GM18868 (cell line): ENCODE measurements around the gene MOB3C.
A peak's percentile ranks its signal among the peaks of the same experiment; 100 is the strongest.

Experiments used
- ATAC-seq: cut with Tn5 transposase; IDR thresholded peaks from one replicate; pipeline ENCODE4 v1.9.1; 2021; ENCODE audit warnings: mild to moderate bottlenecking, moderate library complexity; ENCODE audit not compliant: unreplicated experiment

Gene MOB3C

GRCh38 chr1:46639547-46639946 lies 22.9 kb upstream of the MOB3C start:
- no peak for ATAC-seq

GRCh38 chr1:46638921-46639320 lies 22.3 kb upstream of the MOB3C start:
- no peak for ATAC-seq

DNA sequence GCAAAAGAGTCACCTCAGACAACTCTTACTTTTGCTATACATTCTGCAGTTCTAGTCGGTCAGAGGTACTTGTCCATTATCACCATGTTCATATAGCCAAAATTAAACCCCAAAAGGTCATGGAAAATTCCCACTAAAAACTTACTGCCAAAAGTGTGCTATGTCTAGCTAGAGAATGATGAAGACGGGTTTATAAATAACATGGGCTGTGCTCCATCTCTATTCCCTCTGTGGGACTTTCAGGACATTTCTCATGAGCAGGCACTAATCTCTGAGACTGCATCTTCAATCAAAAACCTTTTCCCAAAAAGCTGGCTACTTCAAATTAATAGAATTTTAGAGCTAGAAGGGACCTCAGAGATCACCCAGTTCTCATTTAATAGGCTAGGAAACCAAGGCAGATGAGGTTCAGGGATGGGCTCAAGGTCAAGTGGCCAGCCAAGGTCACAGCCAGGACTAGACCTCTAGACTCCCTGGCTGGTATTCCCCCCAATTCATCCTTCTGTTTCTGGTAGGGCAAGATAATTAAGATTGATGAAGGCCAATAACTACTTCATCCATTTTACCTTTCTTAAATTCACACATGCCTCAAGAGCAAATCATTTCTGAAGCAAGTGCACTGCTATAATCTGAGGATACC lies 21.0 kb upstream of the MOB3C start:
- no peak for ATAC-seq

DNA sequence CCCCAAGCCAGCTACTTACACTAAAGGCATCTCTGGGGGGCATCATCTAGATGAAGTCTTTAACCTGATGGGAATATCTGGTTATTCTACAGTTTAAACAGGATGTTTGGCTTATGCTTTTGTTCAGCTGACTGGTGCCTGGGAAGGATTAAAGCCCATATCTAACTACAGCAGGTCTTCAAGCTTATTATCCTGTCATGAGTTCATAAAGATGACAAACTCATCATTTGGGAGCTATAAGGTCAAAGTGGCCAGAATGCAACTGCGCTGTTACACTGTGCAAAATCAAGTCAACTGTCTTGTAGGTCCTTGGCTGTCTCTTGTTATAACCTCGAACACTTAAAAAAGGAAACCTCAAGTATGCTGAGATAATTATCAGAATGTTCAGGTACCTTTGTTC lies 18.6 kb upstream of the MOB3C start:
- ATAC-seq = no peak

DNA sequence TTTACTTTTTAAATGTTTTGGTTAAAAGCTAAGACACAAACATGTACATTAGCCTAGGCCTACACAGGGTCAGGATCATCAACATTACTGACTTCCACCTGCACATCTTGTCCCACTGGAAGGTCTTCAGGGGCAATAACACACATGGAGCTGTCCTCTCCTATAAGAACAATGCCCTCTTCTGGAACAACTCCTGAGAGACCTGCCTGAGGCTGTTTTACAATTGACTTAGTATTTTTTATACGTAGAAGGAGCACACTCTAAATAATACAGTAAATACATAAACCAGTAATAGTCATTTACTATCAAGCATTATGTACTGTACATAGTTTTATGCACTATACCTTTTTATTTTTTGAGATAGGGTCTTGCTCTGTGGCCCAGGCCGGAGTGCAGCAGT lies 14.1 kb upstream of the MOB3C start:
- no peak for ATAC-seq

- ATAC-seq = no peak
Observed at GRCh38 chr1:46623743-46624644, 7.4 kb upstream of the MOB3C start.

DNA sequence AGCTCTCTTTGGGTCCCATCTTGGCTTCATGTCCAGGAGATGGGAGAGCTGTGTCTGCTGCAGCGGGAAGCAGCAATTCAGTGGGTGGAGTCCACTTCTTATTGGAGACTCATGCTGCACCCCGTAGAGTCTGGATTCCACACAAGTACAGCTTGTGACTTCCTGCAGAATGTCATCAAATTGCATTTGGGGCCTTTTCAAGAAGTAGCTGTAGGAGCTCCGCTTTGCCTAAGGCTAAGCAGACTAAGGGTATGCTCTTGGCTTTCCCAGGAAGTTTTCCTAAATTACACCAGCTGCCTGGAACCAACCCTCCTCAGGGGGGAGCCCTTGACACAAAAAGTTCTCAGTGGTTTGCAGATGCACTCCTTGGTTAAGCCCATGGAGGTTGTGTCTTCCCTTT lies 5.7 kb upstream of the MOB3C start:
- ATAC-seq = no peak

GRCh38 chr1:46621930-46622329 lies 5.3 kb upstream of the MOB3C start:
- no peak for ATAC-seq

GRCh38 chr1:46619656-46620258 lies 3.1 kb upstream of the MOB3C start:
- ATAC-seq = no peak

DNA sequence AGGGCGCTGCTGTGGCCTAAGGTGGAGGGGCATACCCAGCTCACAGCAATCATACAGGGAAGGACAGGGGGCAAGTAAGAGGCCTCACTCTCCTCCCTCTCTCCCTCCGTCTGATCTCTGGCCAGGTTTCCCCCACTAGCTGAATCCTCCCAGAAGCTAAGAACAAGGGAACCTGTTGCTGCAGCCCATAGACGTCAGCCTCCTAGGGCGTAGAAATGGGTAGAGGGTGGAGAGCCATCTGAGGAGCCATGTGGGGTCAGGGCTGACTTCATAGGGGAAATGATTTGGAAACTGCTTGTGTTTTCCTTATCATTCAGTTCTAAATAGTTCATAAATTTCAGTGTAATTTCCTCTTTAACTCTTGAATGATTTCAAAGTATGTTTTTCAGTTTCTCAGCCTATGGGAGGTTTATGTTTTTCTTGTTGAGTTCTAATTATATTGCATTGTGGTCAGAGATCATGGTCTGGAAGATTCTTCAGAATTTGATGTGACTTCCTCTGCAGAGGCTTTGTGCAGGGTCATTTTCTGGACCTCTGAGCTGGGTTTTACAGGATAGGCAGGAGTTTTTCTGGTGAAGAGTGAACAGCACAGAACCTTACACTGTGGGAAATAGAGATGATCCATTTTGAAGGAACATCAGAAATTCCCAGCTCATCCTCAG lies 2.3 kb upstream of the MOB3C start:
- no peak for ATAC-seq

DNA sequence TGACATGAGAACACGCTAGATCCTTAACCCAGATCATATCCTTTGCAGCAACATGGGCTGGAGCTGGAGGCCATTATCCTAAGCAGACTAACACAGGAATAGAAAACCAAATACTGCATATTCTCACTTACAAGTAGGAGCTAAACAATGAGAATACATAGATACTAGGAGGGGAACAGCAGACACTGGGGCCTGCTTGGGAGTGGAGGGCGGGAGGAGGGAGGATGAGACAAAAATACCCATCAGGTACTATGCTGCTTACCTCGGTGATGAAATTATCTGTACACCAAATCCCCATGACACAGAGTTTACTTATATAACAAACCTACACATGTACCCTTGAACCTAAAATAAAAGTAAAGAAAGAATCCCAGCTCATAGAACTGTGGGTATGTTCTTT lies 1.2 kb upstream of the MOB3C start:
- ATAC-seq = no peak

GRCh38 chr1:46617108-46617800 lies 643 bp upstream of the MOB3C start:
- peak; percentile 1 for ATAC-seq

DNA sequence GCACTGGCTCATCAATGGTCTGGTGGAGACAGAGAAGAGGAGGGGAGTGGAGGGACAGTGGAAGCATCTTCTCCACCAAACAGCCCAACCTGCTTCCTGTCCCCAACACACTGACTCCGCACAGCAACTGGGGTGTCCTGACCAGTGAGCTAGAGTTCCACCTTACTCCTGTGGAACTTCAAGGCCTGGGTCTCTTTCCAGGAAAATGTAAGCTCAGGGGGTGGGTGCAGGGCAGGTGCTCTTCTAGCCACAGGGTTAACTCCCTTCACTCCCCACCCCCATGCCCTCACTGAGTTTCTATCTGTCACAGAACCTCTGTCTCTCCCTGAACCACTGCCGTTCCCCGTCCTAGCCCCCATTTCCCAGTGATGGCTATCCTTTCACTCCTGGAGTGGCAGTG lies 876 bp downstream of the MOB3C start:
- ATAC-seq = no peak

DNA sequence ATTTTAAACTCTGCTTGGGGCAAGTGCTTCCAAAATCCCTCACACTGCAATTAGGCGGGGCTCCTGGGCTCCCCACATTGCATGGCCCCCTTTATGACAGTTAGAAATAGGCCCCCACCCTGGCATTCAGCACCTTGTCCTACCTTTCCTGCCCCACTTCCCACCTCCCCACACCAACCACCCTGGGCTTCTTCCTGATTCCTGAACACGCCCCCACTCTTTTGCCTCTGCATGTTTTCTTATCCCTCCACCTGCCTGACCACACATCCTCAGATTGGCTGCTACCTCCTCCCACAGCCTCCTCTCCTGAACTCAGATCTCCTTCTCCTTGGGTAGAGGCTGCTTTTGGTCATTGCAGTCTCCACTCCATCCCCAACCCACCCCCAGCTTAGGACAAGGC lies 1.5 kb downstream of the MOB3C start:
- no peak for ATAC-seq

GRCh38 chr1:46614604-46614984 lies 2.0 kb downstream of the MOB3C start:
- ATAC-seq = no peak

- peak; percentile 68 for ATAC-seq
Observed at GRCh38 chr1:46613661-46614603, 2.7 kb downstream of the MOB3C start.

- no peak for ATAC-seq
Observed at GRCh38 chr1:46612937-46613660, 3.5 kb downstream of the MOB3C start.

DNA sequence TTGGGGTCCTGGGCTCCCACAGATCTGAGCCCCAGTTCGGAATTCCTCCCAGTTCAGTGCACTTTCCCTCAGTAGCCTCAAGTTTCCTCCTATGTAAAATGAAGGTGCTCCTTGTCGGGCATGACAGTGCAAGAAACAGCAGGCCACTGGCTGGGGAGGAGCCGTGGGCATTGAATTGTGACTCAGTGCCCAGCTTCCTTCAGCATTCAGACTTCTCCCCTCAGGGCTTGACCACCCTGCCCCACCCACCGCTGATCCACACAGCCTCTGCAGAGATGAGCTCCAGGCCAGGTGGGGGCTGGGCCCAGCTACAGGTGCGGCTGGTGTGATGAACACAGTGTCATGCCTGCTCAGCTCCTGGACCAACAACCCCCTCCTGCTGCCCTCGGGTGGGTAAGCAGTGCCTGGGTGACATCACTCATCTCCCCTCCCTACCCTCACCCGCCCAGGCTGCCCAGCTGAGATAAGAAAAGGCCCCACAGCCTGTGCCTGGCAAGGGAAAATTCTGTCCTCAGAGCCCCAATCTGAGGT lies 4.9 kb downstream of the MOB3C start:
- ATAC-seq = no peak
